OCI-LY7 (cell line): ENCODE data around the gene CADM4. TPM values are rescaled to one million over a fixed set of nuclear protein-coding genes. Genes with fewer than 3 reads are reported as not detected.

ENCODE experiments used
- BruUV-seq: library from RNA; stranded (reverse); fragments of 400-500 nt; replicated peaks from 2 replicates; lab custom pipeline; 2021; lab: Mats Ljungman, UMichigan
- CTCF ChIA-PET: fragments of 300-600 bp; sonication (Branson Sonifier 250); formaldehyde crosslinking; loops from one replicate; lab custom pipeline; 2022; ENCODE audit warnings: antibody characterized with exemption; ENCODE audit not compliant: unreplicated experiment; lab: Charles Lee
- POLR2A ChIA-PET: fragments of 300-600 bp; sonication (Branson Sonifier 250); formaldehyde crosslinking; loops from one replicate; lab custom pipeline; 2022; ENCODE audit warnings: antibody characterized with exemption; lab: Charles Lee
- DNase-seq: peaks from one replicate; pipeline ENCODE4 v3.0.0-alpha.2; 2015; ENCODE audit warnings: low spot score
- H2AFZ ChIP-seq: fragments of 200-600 bp; sonication (generic), shearing (Covaris generic); 2 replicates; pipeline ENCODE4 v1.6.1; 2014; ENCODE audit warnings: mild to moderate bottlenecking, antibody characterized with exemption, low read length, moderate library complexity
- H3K27ac ChIP-seq: fragments of 200-600 bp; sonication (generic); 2 replicates; pipeline ENCODE4 v1.5.1; 2014; ENCODE audit warnings: mixed run types, low read depth, mild to moderate bottlenecking, moderate library complexity, low read length, inconsistent platforms; ENCODE audit not compliant: poor library complexity, severe bottlenecking
- H3K36me3 ChIP-seq: fragments of 200-600 bp; sonication (generic); 2 replicates; pipeline ENCODE4 v1.6.1; 2014; ENCODE audit warnings: mild to moderate bottlenecking, antibody characterized with exemption, low read length, moderate library complexity, mixed read lengths; ENCODE audit not compliant: insufficient read depth
- H3K4me1 ChIP-seq: fragments of 200-600 bp; sonication (generic); 2 replicates; pipeline ENCODE4 v1.5.1; 2014; ENCODE audit warnings: mild to moderate bottlenecking, low read length; ENCODE audit not compliant: insufficient read depth, poor library complexity, severe bottlenecking
- H3K4me2 ChIP-seq: fragments of 200-600 bp; sonication (generic); 2 replicates; pipeline ENCODE4 v1.6.1; 2014; ENCODE audit warnings: mild to moderate bottlenecking, low read length
- H3K4me3 ChIP-seq: fragments of 200-600 bp; sonication (generic); 2 replicates; pipeline ENCODE4 v1.5.1; 2014; ENCODE audit warnings: mild to moderate bottlenecking, low read depth, low read length; ENCODE audit not compliant: poor library complexity, severe bottlenecking
- H3K79me2 ChIP-seq: fragments of 200-600 bp; sonication (generic); 2 replicates; pipeline ENCODE4 v1.6.1; 2016; ENCODE audit warnings: low read depth, mild to moderate bottlenecking, low read length, moderate library complexity, mixed read lengths; ENCODE audit not compliant: insufficient read depth
- H3K9me2 ChIP-seq: fragments of 200-600 bp; sonication (generic); 2 replicates; pipeline ENCODE4 v1.6.1; 2016; ENCODE audit warnings: mild to moderate bottlenecking, low read length, mixed read lengths; ENCODE audit not compliant: insufficient read depth
- H3K9me3 ChIP-seq: fragments of 200-600 bp; sonication (generic); 2 replicates; pipeline ENCODE4 v1.6.1; 2014; ENCODE audit warnings: mild to moderate bottlenecking, mixed run types, low read length, mixed read lengths
- H4K20me1 ChIP-seq: fragments of 200-600 bp; sonication (generic); 2 replicates; pipeline ENCODE4 v1.6.1; 2014; ENCODE audit warnings: mild to moderate bottlenecking, antibody characterized with exemption, low read length, moderate library complexity, mixed read lengths; ENCODE audit not compliant: insufficient read depth
- CTCF ChIP-seq: fragments of 200-600 bp; sonication (generic); conservative IDR thresholded peaks from 2 replicates; pipeline ENCODE4 v1.5.1; 2014; ENCODE audit warnings: mild to moderate bottlenecking, antibody characterized with exemption, low read length, moderate library complexity, mixed read lengths
- EZH2phosphoT487 ChIP-seq: fragments of 200-600 bp; sonication (generic); IDR thresholded peaks from 2 replicates; pipeline ENCODE4 v1.6.1; 2018; ENCODE audit warnings: low read depth, borderline replicate concordance, mild to moderate bottlenecking, mixed run types, antibody characterized with exemption, low read length, moderate library complexity, mixed read lengths
- intact Hi-C: fragments of 100-400 bp; cut with micrococcal nuclease; formaldehyde crosslinking; loops from one replicate; pipeline ENCODE4 v1.10.0; 2022; ENCODE audit not compliant: unreplicated experiment
- total RNA-seq, 2 experiments: library from RNA; depleted of rRNA in 1 of 2; stranded (reverse); fragments of >200 nt in 1 of 2; shearing (Covaris generic) in 1 of 2; gene quantifications; 2 replicates each; pipeline ENCODE4 v1.2.3, GENCODE V29; 2014 to 2022

The CADM4 gene
- total RNA-seq, 2 experiments from 2014 or later = not detected

GRCh38 chr19:43623889-43624670 is 15.6 kb downstream of the CADM4 start:
- H3K79me2 ChIP-seq = peaks cover 8% of the 10 kb centered on the region; the same call in 1 of the 2 replicates
- peaks cover 12% of the 10 kb centered on the region for H3K4me1 ChIP-seq
- POLR2A ChIA-PET = no interaction called here
- no peak overlapping the region for H3K4me3 ChIP-seq
- H3K9me2 ChIP-seq = no peaks in the 10 kb centered on the region
- DNase-seq = no peak
- no peak overlapping the region for H3K4me2 ChIP-seq
- no peaks in the 10 kb centered on the region for H4K20me1 ChIP-seq
- TF ChIP-seq CTCF = no peak
- TF ChIP-seq EZH2phosphoT487 = no peak
- no peak overlapping the region for H3K27ac ChIP-seq
- no peak overlapping the region for H2AFZ ChIP-seq
- intact Hi-C loops = no loop called here
- CTCF ChIA-PET = no interaction called here
- no peaks in the 10 kb centered on the region for H3K9me3 ChIP-seq
- no TSS peak for BruUV-seq
- no peaks in the 10 kb centered on the region for H3K36me3 ChIP-seq

GRCh38 chr19:43622956-43623355 is 16.7 kb downstream of the CADM4 start:
- Histone ChIP-seq H3K9me2 (no peaks in the 10 kb centered on the region), H3K4me2 (no peak overlapping the region), H3K79me2 (peaks cover 17% of the 10 kb centered on the region), H4K20me1 (no peaks in the 10 kb centered on the region), H3K9me3 (no peaks in the 10 kb centered on the region), H2AFZ (no peak overlapping the region), H3K4me3 (no peak overlapping the region), H3K4me1 (peaks cover 19% of the 10 kb centered on the region), H3K36me3 (no peaks in the 10 kb centered on the region), H3K27ac (no peak overlapping the region)
- no peak for DNase-seq
- TF ChIP-seq CTCF (no peak), EZH2phosphoT487 (no peak)
- POLR2A ChIA-PET = no interaction called here
- intact Hi-C loops = no loop called here
- CTCF ChIA-PET = no interaction called here
- no TSS peak for BruUV-seq

GRCh38 chr19:43622070-43622469 is 17.6 kb downstream of the CADM4 start:
- Histone ChIP-seq H3K27ac (no peak overlapping the region), H4K20me1 (no peaks in the 10 kb centered on the region), H3K9me3 (no peaks in the 10 kb centered on the region), H3K9me2 (no peaks in the 10 kb centered on the region), H3K4me2 (no peak overlapping the region), H2AFZ (no peak overlapping the region), H3K4me3 (no peak overlapping the region), H3K79me2 (peaks cover 25% of the 10 kb centered on the region), H3K4me1 (peaks cover 19% of the 10 kb centered on the region), H3K36me3 (no peaks in the 10 kb centered on the region)
- POLR2A ChIA-PET = interaction anchor here (0.7 kb wide), 1 partner anchor 47 kb away, joined by 3 read pairs; no protein-coding TSS in a partner anchor
- no peak for DNase-seq
- TF ChIP-seq EZH2phosphoT487 = no peak
- no peak for TF ChIP-seq CTCF
- intact Hi-C loops = no loop called here
- CTCF ChIA-PET = no interaction called here
- no TSS peak for BruUV-seq
